Cortex of kidney (tissue), 1 donor: Measurements from ENCODE around the gene MCF2L2.
"Not testable (repeated sequence)": the region's sequence is repeated elsewhere in the genome, so short reads cannot be mapped to it uniquely, and the experiment has no call there.

Experiments
- DNase-seq: peaks from one replicate; lab custom pipeline; 2025; lab: John Stamatoyannopoulos, UW

Gene MCF2L2

GRCh38 chr3:183396662-183397391 is 31.6 kb downstream of the MCF2L2 start:
- no peak for DNase-seq

- no peak for DNase-seq
Measured at GRCh38 chr3:183394150-183394549, 34.3 kb downstream of the MCF2L2 start.

- DNase-seq = no peak
Measured at GRCh38 chr3:183393625-183394024, 34.8 kb downstream of the MCF2L2 start.

- no peak for DNase-seq
Measured at GRCh38 chr3:183392186-183393034, 36.0 kb downstream of the MCF2L2 start.

GRCh38 chr3:183391460-183391859 is 37.0 kb downstream of the MCF2L2 start:
- no peak for DNase-seq

GRCh38 chr3:183390844-183391243 is 37.6 kb downstream of the MCF2L2 start:
- no peak for DNase-seq

GRCh38 chr3:183388213-183388895 is 40.1 kb downstream of the MCF2L2 start:
- DNase-seq = no peak

GRCh38 chr3:183387797-183388196 is 40.6 kb downstream of the MCF2L2 start:
- no peak for DNase-seq

GRCh38 chr3:183386651-183387050 is 41.8 kb downstream of the MCF2L2 start:
- DNase-seq = no peak

- DNase-seq = no peak
Measured at GRCh38 chr3:183385698-183386613, 42.5 kb downstream of the MCF2L2 start.

- DNase-seq = no peak
Measured at GRCh38 chr3:183381673-183382072, 46.7 kb downstream of the MCF2L2 start.

- no peak for DNase-seq
Measured at GRCh38 chr3:183381179-183381578, 47.2 kb downstream of the MCF2L2 start.

- DNase-seq = no peak
Measured at GRCh38 chr3:183378951-183379350, 49.5 kb downstream of the MCF2L2 start.

GRCh38 chr3:183378545-183378944 is 49.9 kb downstream of the MCF2L2 start:
- no peak for DNase-seq

GRCh38 chr3:183378008-183378407 is 50.4 kb downstream of the MCF2L2 start:
- no peak for DNase-seq

GRCh38 chr3:183377307-183377959 is 51.0 kb downstream of the MCF2L2 start:
- DNase-seq = no peak

- no peak for DNase-seq
Measured at GRCh38 chr3:183375787-183376186, 52.6 kb downstream of the MCF2L2 start.

- DNase-seq = no peak
Measured at GRCh38 chr3:183375337-183375736, 53.1 kb downstream of the MCF2L2 start.

- no peak for DNase-seq
Measured at GRCh38 chr3:183372911-183373310, 55.5 kb downstream of the MCF2L2 start.

GRCh38 chr3:183371600-183371968 is 56.8 kb downstream of the MCF2L2 start:
- not testable (repeated sequence) for DNase-seq

- DNase-seq = no peak
Measured at GRCh38 chr3:183370391-183370790, 58.0 kb downstream of the MCF2L2 start.
